Measurements from ENCODE around the gene ADARB2.
A peak's percentile ranks its signal among the peaks of the same experiment; 100 is the strongest.
"Not testable (repeated sequence)": the region's sequence is repeated elsewhere in the genome, so short reads cannot be mapped to it uniquely, and the experiment has no call there.

The ADARB2 gene

GRCh38 chr10:1251769-1252168, 485.6 kb downstream of the ADARB2 start:
- TF ChIP-seq CTCF (IDR thresholded peaks at IDR 0.05) (no peak), ZFX (IDR thresholded peaks at IDR 0.05; ENCODE audit: borderline replicate concordance) (no peak)
- no peak overlapping the region for H3K27ac ChIP-seq

GRCh38 chr10:1249142-1249920, 488.0 kb downstream of the ADARB2 start:
- TF ChIP-seq ZFX (IDR thresholded peaks at IDR 0.05; ENCODE audit: borderline replicate concordance), result no peak
- no peak for TF ChIP-seq CTCF (IDR thresholded peaks at IDR 0.05)
- H3K27ac ChIP-seq, result no peak overlapping the region

- not testable (repeated sequence) for H3K27ac ChIP-seq
Measured at GRCh38 chr10:1248262-1248630, 489.1 kb downstream of the ADARB2 start.

GRCh38 chr10:1247598-1248261, 489.6 kb downstream of the ADARB2 start:
- TF ChIP-seq CTCF (IDR thresholded peaks at IDR 0.05), result no peak
- no peak for TF ChIP-seq ZFX (IDR thresholded peaks at IDR 0.05; ENCODE audit: borderline replicate concordance)
- H3K27ac ChIP-seq, result no peak overlapping the region

- no peak for TF ChIP-seq ZFX (IDR thresholded peaks at IDR 0.05; ENCODE audit: borderline replicate concordance)
- no peak for TF ChIP-seq CTCF (IDR thresholded peaks at IDR 0.05)
- H3K27ac ChIP-seq, result no peak overlapping the region
Measured at GRCh38 chr10:1244493-1244892, 492.8 kb downstream of the ADARB2 start.

- no peak overlapping the region for H3K27ac ChIP-seq
- peak; percentile 42 for TF ChIP-seq CTCF (IDR thresholded peaks at IDR 0.05)
- TF ChIP-seq ZFX (IDR thresholded peaks at IDR 0.05; ENCODE audit: borderline replicate concordance), result no peak
Measured at GRCh38 chr10:1243486-1244234, 493.7 kb downstream of the ADARB2 start.

- no peak overlapping the region for H3K27ac ChIP-seq
- TF ChIP-seq ZFX (IDR thresholded peaks at IDR 0.05; ENCODE audit: borderline replicate concordance) (no peak), CTCF (IDR thresholded peaks at IDR 0.05) (no peak)
Measured at GRCh38 chr10:1242975-1243374, 494.4 kb downstream of the ADARB2 start.
